GM13977 (cell line): ENCODE data around the gene ANKRD6.

Source experiments
- DNase-seq: peaks from one replicate; pipeline ENCODE4 v3.0.0; 2012; ENCODE audit warnings: low spot score
- in situ Hi-C: fragments of 300-500 bp; cut with MboI; formaldehyde crosslinking; loops from one replicate; pipeline ENCODE4 v1.12.0; 2022; ENCODE audit warnings: low sequenced_read_pairs, low pct_unique_long_range_greater_than_20kb, mixed read lengths, inconsistent platforms; ENCODE audit not compliant: unreplicated experiment
- TF ChIP-seq, protein P1 (sequence below): IDR thresholded peaks from 2 replicates; pipeline ENCODE4 v1.5.1; 2012; ENCODE audit warnings: mild to moderate bottlenecking, control low read depth; ENCODE audit not compliant: insufficient read depth; ENCODE audit errors: extremely low read depth, missing control alignments

Gene ANKRD6

DNA sequence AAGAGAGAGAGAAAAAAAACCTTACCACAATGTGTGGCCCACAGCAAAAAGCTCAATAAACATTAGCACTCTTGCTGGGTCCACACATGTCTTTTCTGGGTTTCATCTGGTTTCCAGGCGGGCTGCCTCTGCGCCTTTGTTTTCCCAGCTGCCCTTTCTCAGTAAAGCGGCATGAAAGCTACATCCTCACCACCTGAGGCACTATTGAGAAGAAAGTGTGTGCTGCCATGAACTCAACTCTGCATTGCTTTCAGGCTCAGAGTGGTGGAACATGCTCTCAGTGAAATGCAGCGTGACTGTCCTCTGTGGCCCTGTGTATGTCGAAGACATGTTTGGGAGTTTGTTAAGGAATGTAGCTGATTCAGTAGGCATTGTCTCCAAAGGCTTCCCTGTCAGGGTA lies 103.3 kb downstream of the ANKRD6 start:
- DNase-seq: no peak
- in situ Hi-C loops: no loop called here
- TF ChIP-seq, protein P1, sequence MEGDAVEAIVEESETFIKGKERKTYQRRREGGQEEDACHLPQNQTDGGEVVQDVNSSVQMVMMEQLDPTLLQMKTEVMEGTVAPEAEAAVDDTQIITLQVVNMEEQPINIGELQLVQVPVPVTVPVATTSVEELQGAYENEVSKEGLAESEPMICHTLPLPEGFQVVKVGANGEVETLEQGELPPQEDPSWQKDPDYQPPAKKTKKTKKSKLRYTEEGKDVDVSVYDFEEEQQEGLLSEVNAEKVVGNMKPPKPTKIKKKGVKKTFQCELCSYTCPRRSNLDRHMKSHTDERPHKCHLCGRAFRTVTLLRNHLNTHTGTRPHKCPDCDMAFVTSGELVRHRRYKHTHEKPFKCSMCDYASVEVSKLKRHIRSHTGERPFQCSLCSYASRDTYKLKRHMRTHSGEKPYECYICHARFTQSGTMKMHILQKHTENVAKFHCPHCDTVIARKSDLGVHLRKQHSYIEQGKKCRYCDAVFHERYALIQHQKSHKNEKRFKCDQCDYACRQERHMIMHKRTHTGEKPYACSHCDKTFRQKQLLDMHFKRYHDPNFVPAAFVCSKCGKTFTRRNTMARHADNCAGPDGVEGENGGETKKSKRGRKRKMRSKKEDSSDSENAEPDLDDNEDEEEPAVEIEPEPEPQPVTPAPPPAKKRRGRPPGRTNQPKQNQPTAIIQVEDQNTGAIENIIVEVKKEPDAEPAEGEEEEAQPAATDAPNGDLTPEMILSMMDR: no peak

DNA sequence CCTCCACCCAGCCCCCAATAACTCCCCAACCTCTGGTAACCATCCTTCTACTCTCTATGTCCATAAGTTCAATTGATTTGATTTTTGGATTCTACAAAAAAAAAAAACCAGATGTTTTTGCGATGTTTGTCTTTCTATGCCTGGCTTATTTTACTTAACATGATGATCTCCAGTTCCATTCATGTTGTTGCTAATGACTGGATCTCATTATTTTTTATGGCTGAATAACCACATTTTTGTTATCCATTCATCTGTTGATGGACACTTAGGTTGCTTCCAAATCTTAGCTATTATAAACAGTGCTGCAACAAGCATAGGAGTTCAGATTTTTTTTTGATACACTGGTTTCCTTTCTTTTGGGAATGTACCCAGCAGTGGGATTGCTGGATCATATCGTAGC lies 106.8 kb downstream of the ANKRD6 start:
- in situ Hi-C loops: no loop called here
- TF ChIP-seq, protein P1: no peak
- no peak for DNase-seq

GRCh38 chr6:89542081-89542857 lies 109.3 kb downstream of the ANKRD6 start:
- in situ Hi-C loops: no loop called here

GRCh38 chr6:89542866-89543265 lies 109.9 kb downstream of the ANKRD6 start:
- DNase-seq: no peak
- in situ Hi-C loops: no loop called here
- TF ChIP-seq, protein P1: no peak

More at GRCh38 chr6:89542081-89542857, 109.3 kb downstream of the ANKRD6 start:
- DNase-seq: no peak
- TF ChIP-seq, protein P1: no peak

DNA sequence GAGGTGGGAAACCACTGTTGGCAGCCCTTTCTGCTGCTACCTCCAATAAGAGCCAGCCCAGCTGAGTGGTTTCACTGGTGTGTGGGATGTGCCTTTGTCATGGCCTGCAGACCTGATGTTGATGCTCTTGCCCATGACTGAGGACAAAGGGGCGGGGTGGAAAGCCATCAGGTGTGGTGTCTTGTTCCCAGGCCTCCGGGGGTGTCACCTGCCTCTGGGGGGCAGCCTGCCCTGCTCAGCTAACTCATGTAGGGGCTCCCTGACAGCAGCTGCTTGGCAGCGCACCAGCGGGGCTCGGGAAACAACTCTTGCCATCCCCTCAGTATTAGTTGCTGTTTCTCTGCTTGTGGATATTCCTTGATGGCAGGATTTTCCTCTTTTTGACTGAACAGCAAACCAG lies 114.3 kb downstream of the ANKRD6 start:
- TF ChIP-seq, protein P1: no peak
- in situ Hi-C loops: no loop called here
- no peak for DNase-seq

GRCh38 chr6:89553431-89553830 lies 120.5 kb downstream of the ANKRD6 start:
- no peak for DNase-seq
- in situ Hi-C loops: no loop called here
- TF ChIP-seq, protein P1: no peak
